Measurements from ENCODE around the gene KIAA1217.

DNA sequence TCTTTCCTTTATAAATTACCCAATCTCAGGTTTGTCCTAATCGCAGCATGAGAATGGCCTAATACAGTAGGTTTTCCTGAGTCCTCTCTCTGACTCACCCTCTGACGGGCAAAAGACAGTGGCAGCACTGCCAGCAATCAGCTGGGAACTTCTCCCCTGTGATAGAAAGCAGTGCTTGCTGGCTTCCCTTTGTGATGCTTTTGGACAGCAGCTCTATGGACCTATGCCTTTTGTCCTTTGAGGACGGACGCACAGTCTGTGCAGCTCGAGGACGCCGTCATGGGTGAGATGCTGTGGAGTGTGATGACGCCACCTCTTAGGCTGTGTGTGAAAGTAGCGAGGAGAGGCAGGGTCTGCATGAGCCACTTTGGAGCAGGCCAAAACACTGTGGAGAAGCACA lies 68.8 kb downstream of the KIAA1217 start:
- TF ChIP-seq POLR2A (IDR thresholded peaks at IDR 0.05; ENCODE audit: borderline replicate concordance, extremely low read depth, insufficient read depth, insufficient read length), result no peak
- no peak for TF ChIP-seq SP1 (IDR thresholded peaks at IDR 0.05; ENCODE audit: low read depth)
- TF ChIP-seq, protein P1, sequence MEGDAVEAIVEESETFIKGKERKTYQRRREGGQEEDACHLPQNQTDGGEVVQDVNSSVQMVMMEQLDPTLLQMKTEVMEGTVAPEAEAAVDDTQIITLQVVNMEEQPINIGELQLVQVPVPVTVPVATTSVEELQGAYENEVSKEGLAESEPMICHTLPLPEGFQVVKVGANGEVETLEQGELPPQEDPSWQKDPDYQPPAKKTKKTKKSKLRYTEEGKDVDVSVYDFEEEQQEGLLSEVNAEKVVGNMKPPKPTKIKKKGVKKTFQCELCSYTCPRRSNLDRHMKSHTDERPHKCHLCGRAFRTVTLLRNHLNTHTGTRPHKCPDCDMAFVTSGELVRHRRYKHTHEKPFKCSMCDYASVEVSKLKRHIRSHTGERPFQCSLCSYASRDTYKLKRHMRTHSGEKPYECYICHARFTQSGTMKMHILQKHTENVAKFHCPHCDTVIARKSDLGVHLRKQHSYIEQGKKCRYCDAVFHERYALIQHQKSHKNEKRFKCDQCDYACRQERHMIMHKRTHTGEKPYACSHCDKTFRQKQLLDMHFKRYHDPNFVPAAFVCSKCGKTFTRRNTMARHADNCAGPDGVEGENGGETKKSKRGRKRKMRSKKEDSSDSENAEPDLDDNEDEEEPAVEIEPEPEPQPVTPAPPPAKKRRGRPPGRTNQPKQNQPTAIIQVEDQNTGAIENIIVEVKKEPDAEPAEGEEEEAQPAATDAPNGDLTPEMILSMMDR (IDR thresholded peaks at IDR 0.05 in 2 of 3, conservative IDR thresholded peaks at IDR 0.05 in 1 of 3; ENCODE audit: borderline replicate concordance in 1 of 3, insufficient read depth in 1 of 3, low read depth in 2 of 3, low read length in 2 of 3), result no peak
- TF ChIP-seq POLR2AphosphoS5 (IDR thresholded peaks at IDR 0.05; ENCODE audit: low read depth, low read length), result no peak
- TF ChIP-seq EZH2 (IDR thresholded peaks at IDR 0.05), result no peak
- no peak for TF ChIP-seq SIN3A (IDR thresholded peaks at IDR 0.05; ENCODE audit: low read depth)
